ENCODE data around the gene MAP3K14. TPM values are rescaled to one million over a fixed set of nuclear protein-coding genes. Genes with fewer than 3 reads are reported as not detected.
A peak's percentile ranks its signal among the peaks of the same experiment; 100 is the strongest.

Gene MAP3K14
- total RNA-seq, 1 experiment from 2014 or later = 58.3 TPM

GRCh38 chr17:45251931-45252330 is 64.9 kb downstream of the MAP3K14 start:
- CTCF ChIA-PET = no interaction called here
- DNase-seq = no peak
- H3K9me3 ChIP-seq (ENCODE audit: insufficient read depth, low read depth) = no peaks in the 10 kb centered on the region

DNA sequence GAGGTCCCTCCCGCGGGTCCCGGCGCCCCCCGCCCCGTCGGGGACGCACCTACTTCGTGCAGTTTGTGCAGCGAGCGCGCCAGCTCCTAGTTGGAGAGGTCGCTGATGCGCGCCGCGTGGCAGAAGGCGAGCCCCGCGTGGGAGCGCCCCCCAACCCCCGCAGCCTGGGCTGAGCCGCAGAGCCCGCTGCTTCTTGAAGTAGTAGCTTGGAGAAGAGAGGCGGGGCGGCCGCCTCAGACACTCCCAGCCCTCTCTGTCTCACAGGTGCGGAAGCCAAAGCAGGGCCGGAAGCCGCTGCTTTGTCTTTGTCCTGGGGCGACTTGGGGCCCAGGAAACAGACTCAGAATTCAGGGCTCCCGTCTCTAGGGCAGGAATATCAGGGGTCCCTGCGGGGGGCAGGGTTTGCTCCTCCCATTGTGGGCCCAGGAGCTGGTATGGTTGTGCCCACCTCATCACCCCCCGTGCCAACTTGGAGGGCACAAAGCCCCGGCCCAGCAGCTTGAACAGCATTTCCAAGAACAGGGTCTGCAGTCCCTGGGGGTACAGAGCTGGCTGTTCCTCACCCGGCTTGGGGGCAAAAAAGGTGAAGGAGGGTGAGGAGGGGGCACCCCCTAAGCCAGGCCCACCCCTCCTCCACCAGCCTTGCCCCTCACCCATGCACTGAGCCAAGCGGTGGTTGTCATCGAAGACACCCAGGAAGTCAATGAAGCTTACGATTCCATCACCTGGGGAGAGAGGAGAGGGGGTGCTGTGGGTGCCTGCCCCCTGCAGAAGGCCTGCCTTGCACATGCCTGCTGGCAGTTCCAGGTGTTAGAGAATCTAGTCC is 68.5 kb downstream of the MAP3K14 start:
- peak overlapping the region; percentile 97 for H2AFZ ChIP-seq
- peak; percentile 67 to 72 for DNase-seq
- H4K20me1 ChIP-seq (ENCODE audit: insufficient read depth) = no peaks in the 10 kb centered on the region
- peaks cover 14% of the 10 kb centered on the region for H3K4me1 ChIP-seq (replicated peaks; ENCODE audit: insufficient read depth)
- intact Hi-C loops (cut with micrococcal nuclease; ENCODE audit: unreplicated experiment) = no loop called here
- peak overlapping the region; percentile 58 for H3K27ac ChIP-seq
- no peaks in the 10 kb centered on the region; the same call in 1 of the 2 replicates for H3F3A ChIP-seq (ENCODE audit: insufficient read depth, low read depth)
- no peaks in the 10 kb centered on the region for H3K36me3 ChIP-seq (ENCODE audit: low read depth)
- H3K79me2 ChIP-seq (ENCODE audit: low read depth) = peaks cover 14% of the 10 kb centered on the region
- no peaks in the 10 kb centered on the region for H3K27me3 ChIP-seq (ENCODE audit: insufficient read depth, low read depth)
- H3K9me2 ChIP-seq (ENCODE audit: insufficient read depth) = no peaks in the 10 kb centered on the region
- BruUV-seq (replicated peaks) = TSS peak; percentile 62
- POLR2A ChIA-PET (ENCODE audit: unreplicated experiment) = interaction anchor here (0.7 to 1.2 kb wide), 2 partner anchors 100 to 177 kb away, joined by 3 to 5 read pairs; partner anchors contain the start of gene HEXIM1
- TF ChIP-seq, protein P1, sequence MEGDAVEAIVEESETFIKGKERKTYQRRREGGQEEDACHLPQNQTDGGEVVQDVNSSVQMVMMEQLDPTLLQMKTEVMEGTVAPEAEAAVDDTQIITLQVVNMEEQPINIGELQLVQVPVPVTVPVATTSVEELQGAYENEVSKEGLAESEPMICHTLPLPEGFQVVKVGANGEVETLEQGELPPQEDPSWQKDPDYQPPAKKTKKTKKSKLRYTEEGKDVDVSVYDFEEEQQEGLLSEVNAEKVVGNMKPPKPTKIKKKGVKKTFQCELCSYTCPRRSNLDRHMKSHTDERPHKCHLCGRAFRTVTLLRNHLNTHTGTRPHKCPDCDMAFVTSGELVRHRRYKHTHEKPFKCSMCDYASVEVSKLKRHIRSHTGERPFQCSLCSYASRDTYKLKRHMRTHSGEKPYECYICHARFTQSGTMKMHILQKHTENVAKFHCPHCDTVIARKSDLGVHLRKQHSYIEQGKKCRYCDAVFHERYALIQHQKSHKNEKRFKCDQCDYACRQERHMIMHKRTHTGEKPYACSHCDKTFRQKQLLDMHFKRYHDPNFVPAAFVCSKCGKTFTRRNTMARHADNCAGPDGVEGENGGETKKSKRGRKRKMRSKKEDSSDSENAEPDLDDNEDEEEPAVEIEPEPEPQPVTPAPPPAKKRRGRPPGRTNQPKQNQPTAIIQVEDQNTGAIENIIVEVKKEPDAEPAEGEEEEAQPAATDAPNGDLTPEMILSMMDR (conservative IDR thresholded peaks at IDR 0.05) = no peak
- no peak for TF ChIP-seq EZH2 (IDR thresholded peaks at IDR 0.05; ENCODE audit: low read depth)
- no peaks in the 10 kb centered on the region for H3K9me3 ChIP-seq (ENCODE audit: insufficient read depth, low read depth)
- CTCF ChIA-PET = interaction anchor here (0.7 to 1.6 kb wide), 2 partner anchors 69 to 113 kb away, joined by 3 to 6 read pairs; partner anchors contain the start of gene ACBD4
- H3K4me2 ChIP-seq = peak overlapping the region; percentile 99
- peak overlapping the region; percentile 96 for H3K4me3 ChIP-seq

More at GRCh38 chr17:45251931-45252330, 64.9 kb downstream of the MAP3K14 start:
- no peak overlapping the region for H2AFZ ChIP-seq
- POLR2A ChIA-PET (ENCODE audit: unreplicated experiment) = interaction anchor here (0.7 kb wide), 1 partner anchor 113 kb away, joined by 22 read pairs; no protein-coding TSS in a partner anchor
- H3K36me3 ChIP-seq (ENCODE audit: low read depth) = no peaks in the 10 kb centered on the region
- no peak overlapping the region for H3K4me3 ChIP-seq
- no TSS peak for BruUV-seq (replicated peaks)
- H3K27ac ChIP-seq = no peak overlapping the region
- TF ChIP-seq, protein P1 (conservative IDR thresholded peaks at IDR 0.05) = no peak
- TF ChIP-seq EZH2 (IDR thresholded peaks at IDR 0.05; ENCODE audit: low read depth) = no peak
- no peaks in the 10 kb centered on the region for H3K27me3 ChIP-seq (ENCODE audit: insufficient read depth, low read depth)
- H3K9me2 ChIP-seq (ENCODE audit: insufficient read depth) = no peaks in the 10 kb centered on the region
- H3K79me2 ChIP-seq (ENCODE audit: low read depth) = peaks cover 14% of the 10 kb centered on the region
- H3F3A ChIP-seq (ENCODE audit: insufficient read depth, low read depth) = no peaks in the 10 kb centered on the region; the same call in 1 of the 2 replicates
- peaks cover 8% of the 10 kb centered on the region for H3K4me1 ChIP-seq (replicated peaks; ENCODE audit: insufficient read depth)
- intact Hi-C loops (cut with micrococcal nuclease; ENCODE audit: unreplicated experiment) = no loop called here
- H3K4me2 ChIP-seq = no peak overlapping the region
- H4K20me1 ChIP-seq (ENCODE audit: insufficient read depth) = no peaks in the 10 kb centered on the region

DNA sequence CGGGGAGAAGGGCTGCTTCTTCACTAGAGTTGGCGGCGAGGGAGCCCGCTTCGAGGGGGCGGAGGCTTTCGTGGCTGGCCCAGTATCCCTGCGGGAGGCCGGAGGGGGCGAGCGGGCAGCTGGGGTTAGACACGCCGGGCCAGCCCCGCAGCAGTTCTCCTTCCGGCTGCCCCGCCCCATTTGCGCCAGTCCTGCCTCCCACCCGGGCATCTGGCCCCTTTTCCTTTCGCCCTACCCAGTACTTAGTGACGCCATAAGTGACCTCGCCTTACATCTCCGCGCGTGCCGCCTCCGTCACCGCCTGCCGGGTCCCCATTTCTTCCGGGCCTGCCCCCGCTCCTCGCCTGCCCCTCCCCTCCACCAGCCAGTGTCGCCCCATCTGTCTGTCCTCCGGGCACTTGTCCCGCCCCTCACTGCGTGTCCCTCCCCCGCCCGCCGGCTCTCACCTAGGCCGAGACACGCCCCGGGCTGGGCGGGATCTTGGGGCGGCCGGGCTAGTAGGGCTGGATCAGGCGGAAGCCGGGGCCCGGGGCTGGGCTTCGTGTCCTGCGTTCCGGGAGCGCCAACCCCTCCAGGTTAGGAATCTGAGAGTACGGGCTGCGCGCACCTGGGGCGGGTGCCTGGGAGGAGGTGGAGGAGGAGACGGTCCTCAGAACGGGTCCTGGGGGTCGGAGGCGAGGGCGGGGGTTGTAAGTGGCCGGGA is 69.2 kb downstream of the MAP3K14 start:
- intact Hi-C loops (cut with micrococcal nuclease; ENCODE audit: unreplicated experiment) = no loop called here
- Histone ChIP-seq H3F3A (ENCODE audit: insufficient read depth, low read depth) (no peaks in the 10 kb centered on the region; the same call in 1 of the 2 replicates), H3K9me2 (ENCODE audit: insufficient read depth) (no peaks in the 10 kb centered on the region), H3K27ac (peak overlapping the region; percentile 58), H3K9me3 (ENCODE audit: insufficient read depth, low read depth) (no peaks in the 10 kb centered on the region), H3K4me3 (peak overlapping the region; percentile 96), H3K4me1 (replicated peaks; ENCODE audit: insufficient read depth) (peaks cover 14% of the 10 kb centered on the region), H3K4me2 (peak overlapping the region; percentile 99), H4K20me1 (ENCODE audit: insufficient read depth) (no peaks in the 10 kb centered on the region), H3K27me3 (ENCODE audit: insufficient read depth, low read depth) (no peaks in the 10 kb centered on the region), H2AFZ (peak overlapping the region; percentile 97), H3K79me2 (ENCODE audit: low read depth) (peaks cover 14% of the 10 kb centered on the region), H3K36me3 (ENCODE audit: low read depth) (no peaks in the 10 kb centered on the region)
- ChIA-PET CTCF (interaction anchor here (0.9 kb wide), 1 partner anchor 140 kb away, joined by 3 read pairs; no protein-coding TSS in a partner anchor), POLR2A (ENCODE audit: unreplicated experiment) (interaction anchor here (1.2 kb wide), 1 partner anchor 178 kb away, joined by 3 read pairs; no protein-coding TSS in a partner anchor)
- no TSS peak for BruUV-seq (replicated peaks)
- no peak for TF ChIP-seq EZH2 (IDR thresholded peaks at IDR 0.05; ENCODE audit: low read depth)
- TF ChIP-seq, protein P1 (conservative IDR thresholded peaks at IDR 0.05) = no peak
- DNase-seq = peak; percentile 92 to 98
